Esophagus muscularis mucosa (tissue), 4 donors: ENCODE data around the gene TRPV2. TPM values are rescaled to one million over a fixed set of nuclear protein-coding genes. Genes with fewer than 3 reads are reported as not detected.

Experiments used
- DNase-seq: peaks from one replicate; pipeline ENCODE4 v3.0.0-alpha.2; 2017; ENCODE audit errors: extremely low spot score
- H3K27ac ChIP-seq, 4 donors: fragments of 200-600 bp; sonication (generic); replicated peaks in 1 of 4; 1 replicate in 3 of 4; 2 replicates in 1 of 4; pipeline ENCODE4 v1.5.1; 2016 to 2019; ENCODE audit warnings: mild to moderate bottlenecking in 1 of 4
- H3K27me3 ChIP-seq, 4 donors: fragments of 200-600 bp; sonication (generic); one replicate each; pipeline versions ENCODE4 v1.5.1 to v1.6.0; 2016 to 2019
- H3K36me3 ChIP-seq, 4 donors: fragments of 200-600 bp; sonication (generic); one replicate each; pipeline ENCODE4 v1.5.1; 2016 to 2019
- H3K4me1 ChIP-seq, 4 donors: fragments of 200-600 bp; sonication (generic); one replicate each; pipeline ENCODE4 v1.5.1; 2016 to 2019
- H3K4me3 ChIP-seq, 4 donors: fragments of 200-600 bp; sonication (generic); 1 replicate in 2 of 4; 2 replicates in 2 of 4; pipeline ENCODE4 v1.5.1; 2016 to 2019; ENCODE audit warnings: mild to moderate bottlenecking in 4 of 4, moderate library complexity in 1 of 4
- H3K9me3 ChIP-seq, 4 donors: fragments of 200-600 bp; sonication (generic); 1 replicate in 3 of 4; 2 replicates in 1 of 4; pipeline ENCODE4 v1.5.1; 2016 to 2019
- EP300 ChIP-seq: sonication (generic); formaldehyde crosslinking; IDR thresholded peaks from one replicate; pipeline ENCODE4 v1.6.1; 2017; ENCODE audit warnings: antibody characterized with exemption
- POLR2A ChIP-seq: fragments of 450-650 bp; IDR thresholded peaks from one replicate; pipeline ENCODE4 v1.6.1; 2017; ENCODE audit warnings: antibody characterized with exemption, moderate library complexity, mild to moderate bottlenecking, low read depth
- POLR2AphosphoS5 ChIP-seq, 2 donors: sonication (generic); formaldehyde crosslinking; IDR thresholded peaks; one replicate each; pipeline ENCODE4 v1.6.1; 2017; ENCODE audit warnings: antibody characterized with exemption in 2 of 2
- WGBS: methylation state at CpG from one replicate; pipeline ENCODE4 v1.1.5; 2018; 5-methylcytosine and 5-hydroxymethylcytosine counted together
- intact Hi-C: fragments of 100-400 bp; cut with DNase I; formaldehyde crosslinking; loops from one replicate; pipeline ENCODE4 v1.15.1; 2023
- total RNA-seq, 4 donors: library from RNA; depleted of rRNA; stranded (reverse); fragments of >200 nt; gene quantifications; one replicate each; pipeline versions ENCODE4 v1.1.0 to v1.2.1, GENCODE V29; 2016
- TF ChIP-seq, protein P1 (sequence below), 3 experiments: fragments of 200-600 bp in 2 of 3; fragments of 450-650 bp in 1 of 3; sonication (generic) in 2 of 3; IDR thresholded peaks; one replicate each; pipeline ENCODE4 v1.5.1; 2017 to 2019; ENCODE audit warnings: antibody characterized with exemption in 3 of 3, mild to moderate bottlenecking in 2 of 3, moderate library complexity in 1 of 3

Gene TRPV2
- total RNA-seq, 4 donors from 2014 or later = 11.3 to 19.1 (median 17.7) TPM

DNA sequence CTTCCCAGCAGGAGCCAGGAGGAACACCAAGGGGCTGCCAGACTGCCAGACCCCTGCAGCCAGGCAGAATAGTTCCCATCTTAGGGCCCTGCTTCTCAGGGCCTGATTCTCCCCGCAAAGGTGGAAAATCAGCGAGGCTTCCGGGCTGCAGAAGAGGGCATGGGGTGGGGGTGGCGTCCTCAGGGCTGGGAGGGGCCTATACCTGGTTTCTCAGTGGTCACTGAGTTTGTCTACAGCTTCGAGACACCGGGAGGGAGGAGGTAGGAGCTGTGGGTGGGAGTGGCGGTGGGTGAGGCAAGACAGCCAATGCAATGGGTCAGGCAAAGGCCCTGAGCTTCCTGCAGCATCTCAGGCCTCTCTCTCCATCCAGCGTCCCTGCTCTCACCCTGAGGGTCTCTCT, 62.3 kb downstream of the TRPV2 start:
- DNase-seq = no peak
- peaks cover 0 to 26% (median 14%) of the 10 kb centered on the region in 4 donors for H3K4me1 ChIP-seq
- H3K27me3 ChIP-seq = no peaks in the 10 kb centered on the region
- TF ChIP-seq, protein P1, sequence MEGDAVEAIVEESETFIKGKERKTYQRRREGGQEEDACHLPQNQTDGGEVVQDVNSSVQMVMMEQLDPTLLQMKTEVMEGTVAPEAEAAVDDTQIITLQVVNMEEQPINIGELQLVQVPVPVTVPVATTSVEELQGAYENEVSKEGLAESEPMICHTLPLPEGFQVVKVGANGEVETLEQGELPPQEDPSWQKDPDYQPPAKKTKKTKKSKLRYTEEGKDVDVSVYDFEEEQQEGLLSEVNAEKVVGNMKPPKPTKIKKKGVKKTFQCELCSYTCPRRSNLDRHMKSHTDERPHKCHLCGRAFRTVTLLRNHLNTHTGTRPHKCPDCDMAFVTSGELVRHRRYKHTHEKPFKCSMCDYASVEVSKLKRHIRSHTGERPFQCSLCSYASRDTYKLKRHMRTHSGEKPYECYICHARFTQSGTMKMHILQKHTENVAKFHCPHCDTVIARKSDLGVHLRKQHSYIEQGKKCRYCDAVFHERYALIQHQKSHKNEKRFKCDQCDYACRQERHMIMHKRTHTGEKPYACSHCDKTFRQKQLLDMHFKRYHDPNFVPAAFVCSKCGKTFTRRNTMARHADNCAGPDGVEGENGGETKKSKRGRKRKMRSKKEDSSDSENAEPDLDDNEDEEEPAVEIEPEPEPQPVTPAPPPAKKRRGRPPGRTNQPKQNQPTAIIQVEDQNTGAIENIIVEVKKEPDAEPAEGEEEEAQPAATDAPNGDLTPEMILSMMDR (IDR thresholded peaks at IDR 0.05) = no peak
- TF ChIP-seq POLR2A (no peak), POLR2AphosphoS5 (IDR thresholded peaks at IDR 0.05) (no peak), EP300 (no peak)
- WGBS = 79% methylated on average over 8 of the region's 8 CpGs
- intact Hi-C loops = no loop called here
- H3K36me3 ChIP-seq = no peaks in the 10 kb centered on the region
- H3K27ac ChIP-seq = peak overlapping the region; percentile 52 to 75 (median 64)
- H3K9me3 ChIP-seq = no peaks in the 10 kb centered on the region
- no peak overlapping the region for H3K4me3 ChIP-seq

DNA sequence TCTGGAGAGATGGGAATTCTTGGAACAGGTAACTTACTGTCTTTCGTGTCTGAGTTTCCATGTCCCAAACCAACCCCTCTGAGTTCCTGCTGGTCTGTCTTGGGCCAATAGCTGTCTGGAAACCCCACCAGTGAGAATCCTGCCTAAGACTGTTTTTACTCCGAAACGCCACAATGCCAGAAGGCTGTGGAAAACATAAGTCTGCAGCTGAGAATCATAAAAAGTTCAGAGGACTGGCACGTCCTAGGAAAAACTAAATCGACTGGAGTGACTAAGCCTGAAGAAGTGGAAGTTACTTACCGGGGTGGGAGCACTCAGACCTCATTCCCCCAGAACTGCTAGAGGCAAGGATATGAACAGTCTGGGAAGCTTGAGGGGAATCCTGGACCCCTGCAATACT, 63.3 kb downstream of the TRPV2 start:
- intact Hi-C loops = no loop called here
- peaks cover 0 to 26% (median 14%) of the 10 kb centered on the region in 4 donors for H3K4me1 ChIP-seq
- H3K27ac ChIP-seq = peak overlapping the region in 1 of 4 donors; percentile 27
- TF ChIP-seq POLR2A (no peak), EP300 (no peak), POLR2AphosphoS5 (IDR thresholded peaks at IDR 0.05) (no peak)
- TF ChIP-seq, protein P1 (IDR thresholded peaks at IDR 0.05) = no peak
- WGBS = 76% methylated on average over 6 of the region's 6 CpGs
- no peak for DNase-seq
- H3K36me3 ChIP-seq = no peaks in the 10 kb centered on the region
- no peak overlapping the region for H3K4me3 ChIP-seq
- H3K9me3 ChIP-seq = no peaks in the 10 kb centered on the region
- H3K27me3 ChIP-seq = no peaks in the 10 kb centered on the region

DNA sequence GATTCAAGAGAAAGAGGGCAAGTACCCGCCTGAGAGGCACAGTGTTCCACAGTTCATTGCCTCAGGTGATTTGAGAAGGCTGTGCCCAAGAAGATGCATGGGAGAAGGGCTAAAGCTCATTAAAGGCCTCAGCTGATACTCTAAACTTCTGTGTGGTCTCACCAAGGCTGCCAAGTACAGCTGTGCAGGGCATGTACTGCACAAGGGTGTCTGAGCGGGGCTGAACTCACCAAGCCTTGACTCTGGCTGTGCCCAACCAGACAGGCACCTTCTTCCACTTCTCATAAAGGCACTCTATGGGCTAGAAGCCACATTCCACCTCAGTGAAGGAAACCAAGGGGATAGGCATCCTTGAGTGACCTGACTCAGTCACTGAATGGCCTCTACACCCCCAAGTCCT, 63.9 kb downstream of the TRPV2 start:
- Histone ChIP-seq H3K36me3 (no peaks in the 10 kb centered on the region), H3K9me3 (no peaks in the 10 kb centered on the region), H3K27ac (no peak overlapping the region), H3K27me3 (no peaks in the 10 kb centered on the region), H3K4me3 (no peak overlapping the region), H3K4me1 (peaks cover 0 to 29% (median 14%) of the 10 kb centered on the region in 4 donors)
- no peak for DNase-seq
- WGBS = 100% methylated on average over 2 of the region's 2 CpGs
- no peak for TF ChIP-seq EP300
- TF ChIP-seq POLR2AphosphoS5 (IDR thresholded peaks at IDR 0.05) = no peak
- TF ChIP-seq POLR2A = no peak
- TF ChIP-seq, protein P1 (IDR thresholded peaks at IDR 0.05) = no peak
- intact Hi-C loops = no loop called here

DNA sequence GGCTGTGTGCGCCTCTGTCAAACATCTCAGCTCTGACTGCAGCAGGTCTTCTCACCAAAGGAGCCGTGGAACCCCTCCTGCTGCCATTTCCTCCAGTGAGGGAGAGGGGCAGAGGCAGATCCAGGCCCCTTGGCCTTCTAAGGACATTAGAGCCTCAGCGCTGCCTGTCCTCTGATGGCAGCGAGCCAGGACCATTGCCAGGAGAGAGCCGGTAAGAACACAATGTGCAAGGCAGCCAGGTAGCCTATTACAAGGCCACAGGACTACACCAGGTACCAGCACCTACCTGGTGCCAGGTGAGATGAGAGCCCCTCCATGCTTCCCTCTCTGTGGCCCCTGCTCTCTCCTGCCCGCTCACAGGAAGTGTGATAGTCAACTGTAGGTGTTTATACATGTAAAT, 65.6 kb downstream of the TRPV2 start:
- intact Hi-C loops = no loop called here
- H3K27ac ChIP-seq = no peak overlapping the region
- peaks cover 4 to 46% (median 31%) of the 10 kb centered on the region in 4 donors for H3K4me1 ChIP-seq
- 90% methylated on average over 6 of the region's 6 CpGs for WGBS
- TF ChIP-seq POLR2A (no peak), EP300 (no peak), POLR2AphosphoS5 (IDR thresholded peaks at IDR 0.05) (no peak)
- TF ChIP-seq, protein P1 (IDR thresholded peaks at IDR 0.05) = no peak
- H3K4me3 ChIP-seq = no peak overlapping the region
- no peak for DNase-seq
- no peaks in the 10 kb centered on the region for H3K9me3 ChIP-seq
- H3K27me3 ChIP-seq = no peaks in the 10 kb centered on the region
- H3K36me3 ChIP-seq = no peaks in the 10 kb centered on the region

DNA sequence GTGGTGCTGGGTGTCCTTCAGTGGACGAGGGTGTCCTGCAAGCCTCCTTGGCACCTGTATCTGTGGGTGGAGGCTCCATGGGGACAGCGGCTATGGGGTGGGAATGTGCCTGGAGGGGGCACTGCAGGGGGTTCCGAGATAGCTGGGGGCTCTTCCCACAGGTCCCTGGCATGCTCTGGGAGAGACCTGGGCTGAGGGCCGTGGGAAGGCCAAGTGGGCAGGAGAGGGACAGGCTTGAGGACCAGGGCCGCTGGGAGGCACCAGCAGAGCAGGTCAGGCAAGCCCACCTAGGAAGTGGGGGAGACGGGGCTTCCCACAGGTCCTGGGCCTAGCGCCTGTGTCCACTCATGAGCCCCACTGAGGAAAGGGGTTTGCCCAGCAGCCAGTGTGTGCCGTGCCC, 66.9 kb downstream of the TRPV2 start:
- no peak overlapping the region for H3K4me3 ChIP-seq
- TF ChIP-seq EP300 (no peak), POLR2A (no peak), POLR2AphosphoS5 (IDR thresholded peaks at IDR 0.05) (no peak)
- TF ChIP-seq, protein P1 (IDR thresholded peaks at IDR 0.05) = no peak
- 90% methylated on average over 5 of the region's 8 CpGs for WGBS
- H3K36me3 ChIP-seq = no peaks in the 10 kb centered on the region
- intact Hi-C loops = no loop called here
- H3K4me1 ChIP-seq = peaks cover 15 to 54% (median 39%) of the 10 kb centered on the region in 4 donors
- no peaks in the 10 kb centered on the region for H3K27me3 ChIP-seq
- DNase-seq = no peak
- no peaks in the 10 kb centered on the region for H3K9me3 ChIP-seq
- H3K27ac ChIP-seq = no peak overlapping the region
